ENCODE measurements around the gene ARL14EP.

Gene ARL14EP

GRCh38 chr11:30295178-30295885 is 27.6 kb upstream of the ARL14EP start:
- TF ChIP-seq POLR2A (IDR thresholded peaks at IDR 0.05; ENCODE audit: low read depth, low read length) (no peak), PAX5 (IDR thresholded peaks at IDR 0.05; ENCODE audit: insufficient read depth, low read length, severe bottlenecking) (no peak), POLR2AphosphoS5 (IDR thresholded peaks at IDR 0.05; ENCODE audit: low read depth, low read length) (no peak), POU2F2 (IDR thresholded peaks at IDR 0.05; ENCODE audit: low read depth, low read length) (no peak), SPI1 (IDR thresholded peaks at IDR 0.05; ENCODE audit: low read depth, low read length) (no peak), TAF1 (IDR thresholded peaks at IDR 0.05; ENCODE audit: low read depth, low read length) (no peak)
- DNase-seq (ENCODE audit: insufficient read length, low spot score) = no peak
- no peak for FAIRE-seq

- DNase-seq (ENCODE audit: insufficient read length, low spot score) (no peak), FAIRE-seq (no peak)
Measured at GRCh38 chr11:30304620-30305019, 18.3 kb upstream of the ARL14EP start.

GRCh38 chr11:30310623-30311022 is 12.3 kb upstream of the ARL14EP start:
- DNase-seq (ENCODE audit: insufficient read length, low spot score) (no peak), FAIRE-seq (no peak)
- TF ChIP-seq POU2F2 (IDR thresholded peaks at IDR 0.05; ENCODE audit: low read depth, low read length) = no peak
- TF ChIP-seq SPI1 (IDR thresholded peaks at IDR 0.05; ENCODE audit: low read depth, low read length) = peak; percentile 70

More at GRCh38 chr11:30304620-30305019, 18.3 kb upstream of the ARL14EP start:
- TF ChIP-seq POU2F2 (IDR thresholded peaks at IDR 0.05; ENCODE audit: low read depth, low read length) = no peak

GRCh38 chr11:30311189-30311588 is 11.7 kb upstream of the ARL14EP start:
- DNase-seq (ENCODE audit: insufficient read length, low spot score) (no peak), FAIRE-seq (no peak)
- TF ChIP-seq PAX5 (IDR thresholded peaks at IDR 0.05; ENCODE audit: insufficient read depth, low read length, severe bottlenecking) = no peak
- no peak for TF ChIP-seq SPI1 (IDR thresholded peaks at IDR 0.05; ENCODE audit: low read depth, low read length)
- no peak for TF ChIP-seq POU2F2 (IDR thresholded peaks at IDR 0.05; ENCODE audit: low read depth, low read length)
- no peak for TF ChIP-seq POLR2AphosphoS5 (IDR thresholded peaks at IDR 0.05; ENCODE audit: low read depth, low read length)
- no peak for TF ChIP-seq TAF1 (IDR thresholded peaks at IDR 0.05; ENCODE audit: low read depth, low read length)
- TF ChIP-seq POLR2A (IDR thresholded peaks at IDR 0.05; ENCODE audit: low read depth, low read length) = no peak

GRCh38 chr11:30312243-30312642 is 10.7 kb upstream of the ARL14EP start:
- no peak for TF ChIP-seq TAF1 (IDR thresholded peaks at IDR 0.05; ENCODE audit: low read depth, low read length)
- TF ChIP-seq POU2F2 (IDR thresholded peaks at IDR 0.05; ENCODE audit: low read depth, low read length) = no peak
- no peak for TF ChIP-seq POLR2AphosphoS5 (IDR thresholded peaks at IDR 0.05; ENCODE audit: low read depth, low read length)
- no peak for TF ChIP-seq POLR2A (IDR thresholded peaks at IDR 0.05; ENCODE audit: low read depth, low read length)
- no peak for TF ChIP-seq SPI1 (IDR thresholded peaks at IDR 0.05; ENCODE audit: low read depth, low read length)
- TF ChIP-seq PAX5 (IDR thresholded peaks at IDR 0.05; ENCODE audit: insufficient read depth, low read length, severe bottlenecking) = no peak
- DNase-seq (ENCODE audit: insufficient read length, low spot score) (no peak), FAIRE-seq (no peak)

GRCh38 chr11:30313580-30313979 is 9.3 kb upstream of the ARL14EP start:
- DNase-seq (ENCODE audit: insufficient read length, low spot score) = no peak
- no peak for TF ChIP-seq SPI1 (IDR thresholded peaks at IDR 0.05; ENCODE audit: low read depth, low read length)
- TF ChIP-seq POU2F2 (IDR thresholded peaks at IDR 0.05; ENCODE audit: low read depth, low read length) = no peak
- TF ChIP-seq TAF1 (IDR thresholded peaks at IDR 0.05; ENCODE audit: low read depth, low read length) = no peak
- FAIRE-seq = no peak

GRCh38 chr11:30314625-30315024 is 8.3 kb upstream of the ARL14EP start:
- FAIRE-seq = no peak
- DNase-seq (ENCODE audit: insufficient read length, low spot score) = no peak
- no peak for TF ChIP-seq TAF1 (IDR thresholded peaks at IDR 0.05; ENCODE audit: low read depth, low read length)

- no peak for DNase-seq (ENCODE audit: insufficient read length, low spot score)
- no peak for FAIRE-seq
- no peak for TF ChIP-seq POU2F2 (IDR thresholded peaks at IDR 0.05; ENCODE audit: low read depth, low read length)
- TF ChIP-seq POLR2A (IDR thresholded peaks at IDR 0.05; ENCODE audit: low read depth, low read length) = no peak
- no peak for TF ChIP-seq POLR2AphosphoS5 (IDR thresholded peaks at IDR 0.05; ENCODE audit: low read depth, low read length)
- no peak for TF ChIP-seq PAX5 (IDR thresholded peaks at IDR 0.05; ENCODE audit: insufficient read depth, low read length, severe bottlenecking)
- no peak for TF ChIP-seq TAF1 (IDR thresholded peaks at IDR 0.05; ENCODE audit: low read depth, low read length)
- TF ChIP-seq SPI1 (IDR thresholded peaks at IDR 0.05; ENCODE audit: low read depth, low read length) = no peak
Measured at GRCh38 chr11:30316237-30316636, 6.7 kb upstream of the ARL14EP start.

GRCh38 chr11:30317030-30317429 is 5.9 kb upstream of the ARL14EP start:
- FAIRE-seq = peak; percentile 81
- no peak for DNase-seq (ENCODE audit: insufficient read length, low spot score)
- peak; percentile 29; the same call in 1 of the 2 replicates for TF ChIP-seq SPI1 (IDR thresholded peaks at IDR 0.05; ENCODE audit: low read depth, low read length)
- no peak for TF ChIP-seq POLR2A (IDR thresholded peaks at IDR 0.05; ENCODE audit: low read depth, low read length)

GRCh38 chr11:30321321-30321720 is 1.6 kb upstream of the ARL14EP start:
- no peak for TF ChIP-seq PAX5 (IDR thresholded peaks at IDR 0.05; ENCODE audit: insufficient read depth, low read length, severe bottlenecking)
- TF ChIP-seq SPI1 (IDR thresholded peaks at IDR 0.05; ENCODE audit: low read depth, low read length) = no peak
- DNase-seq (ENCODE audit: insufficient read length, low spot score) (no peak), FAIRE-seq (peak; percentile 54)

- TF ChIP-seq SPI1 (IDR thresholded peaks at IDR 0.05; ENCODE audit: low read depth, low read length) (0 out of 2 replicates have a peak, but pooled peaks have one; percentile 15), POLR2AphosphoS5 (IDR thresholded peaks at IDR 0.05; ENCODE audit: low read depth, low read length) (no peak)
- FAIRE-seq (no peak), DNase-seq (ENCODE audit: insufficient read length, low spot score) (no peak)
Measured at GRCh38 chr11:30322191-30322590, 713 bp upstream of the ARL14EP start.

All from GM12891 (cell line).